ENCODE results near the gene RSPO4. TPM values are rescaled to one million over a fixed set of nuclear protein-coding genes. Genes with fewer than 3 reads are reported as not detected.

Gene RSPO4
- total RNA-seq, 8 experiments from 2014 or later = 0.05 to 0.81 (median 0.28) TPM; not detected in 1

DNA sequence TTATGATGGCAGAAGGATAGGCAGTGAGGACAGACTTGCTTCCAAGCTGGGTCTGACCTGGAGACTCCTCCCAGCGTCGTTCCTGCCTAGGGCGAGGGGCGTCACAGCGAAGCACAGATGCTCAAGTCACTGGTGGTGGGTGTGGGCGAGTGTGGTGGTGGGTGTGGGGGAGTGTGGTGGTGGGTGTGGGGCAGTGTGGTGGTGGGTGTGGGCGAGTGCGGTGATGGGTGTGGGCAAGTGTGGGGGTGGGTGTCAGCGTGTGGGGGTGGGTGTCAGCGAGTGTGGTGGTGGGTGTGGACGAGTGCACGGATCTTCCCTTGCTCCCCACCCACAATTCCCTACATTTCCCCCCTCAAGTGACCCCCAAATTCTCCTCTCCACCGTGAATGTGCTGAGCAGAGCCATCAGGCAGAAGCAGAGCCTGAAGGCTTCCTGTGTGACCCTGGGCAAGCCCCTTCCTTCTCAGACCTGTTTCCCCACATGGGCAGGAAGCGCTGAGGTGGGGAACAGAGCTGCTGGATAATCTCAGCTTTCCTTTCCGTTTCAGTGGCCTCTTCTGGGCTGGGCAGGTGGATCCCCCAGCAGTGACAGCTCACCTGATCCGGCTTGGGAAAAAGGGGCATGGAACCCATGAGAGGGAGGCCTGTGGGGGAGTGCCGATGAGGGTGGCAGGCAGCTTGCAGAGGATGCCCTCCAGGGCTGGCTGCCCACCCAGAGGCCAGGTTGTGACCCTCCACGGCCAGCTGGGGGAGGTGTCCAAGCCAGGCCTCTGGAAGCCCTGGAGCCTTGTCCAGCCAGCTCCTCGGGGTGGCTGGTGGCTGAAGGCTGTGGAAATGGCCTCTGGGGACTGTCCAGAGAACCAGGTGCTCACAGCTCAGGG is 42.9 kb downstream of the RSPO4 start:
- no peaks in the 10 kb centered on the region for H3K4me1 ChIP-seq (replicated peaks in 1 of 2)
- in situ Hi-C loops (cut with MboI; ENCODE audit: low pct_unique_long_range_greater_than_20kb in 2 of 9, low sequenced_read_pairs in 9 of 9, unreplicated experiment in 9 of 9) = loop anchor here in 8 of 9 experiments (5.0 to 25.0 kb wide), 3 partner anchors 142 to 147 kb away; no protein-coding TSS in a partner anchor
- H3K27ac ChIP-seq = no peak overlapping the region
- no peak overlapping the region for H3K4me3 ChIP-seq
- WGBS, 10 experiments = 67 to 80% (median 75%) methylated on average over 1 to 4 of the region's 19 CpGs; no CpG with 5 or more reads in 7 of the 10 experiments
- ATAC-seq (replicated peaks in 6 of 8) = peak in 1 of 8 experiments; percentile 49

DNA sequence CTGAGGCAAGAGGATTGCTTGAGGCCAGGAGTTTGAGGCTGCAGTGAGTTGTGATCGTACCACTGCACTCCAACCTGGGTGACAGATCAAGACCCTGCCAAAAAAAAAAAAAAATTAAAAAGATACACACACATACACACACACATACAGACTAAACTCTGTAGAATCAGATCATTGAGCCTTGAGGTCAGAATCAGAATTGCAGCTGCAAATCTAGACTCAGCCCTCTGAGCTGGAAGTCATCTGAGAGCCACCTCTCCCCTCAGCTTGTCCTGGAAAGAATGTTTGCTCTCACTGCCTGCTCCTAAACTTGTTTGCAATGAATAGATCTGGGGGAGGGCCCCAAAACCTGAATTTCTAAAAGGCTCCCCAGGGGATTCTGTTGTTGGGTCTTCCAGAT is 44.6 kb downstream of the RSPO4 start:
- WGBS, 10 experiments = 86 to 100% (median 100%) methylated on average over 1 of the region's 1 CpG; no CpG with 5 or more reads in 5 of the 10 experiments
- in situ Hi-C loops (cut with MboI; ENCODE audit: low pct_unique_long_range_greater_than_20kb in 2 of 9, low sequenced_read_pairs in 9 of 9, unreplicated experiment in 9 of 9) = loop anchor here in 8 of 9 experiments (5.0 to 25.0 kb wide), 3 partner anchors 140 to 145 kb away; no protein-coding TSS in a partner anchor
- ATAC-seq (replicated peaks in 6 of 8) = peak in 2 of 8 experiments; percentile 10 to 18
- no peaks in the 10 kb centered on the region for H3K4me1 ChIP-seq (replicated peaks in 1 of 2)
- no peak overlapping the region for H3K27ac ChIP-seq
- H3K4me3 ChIP-seq = no peak overlapping the region

DNA sequence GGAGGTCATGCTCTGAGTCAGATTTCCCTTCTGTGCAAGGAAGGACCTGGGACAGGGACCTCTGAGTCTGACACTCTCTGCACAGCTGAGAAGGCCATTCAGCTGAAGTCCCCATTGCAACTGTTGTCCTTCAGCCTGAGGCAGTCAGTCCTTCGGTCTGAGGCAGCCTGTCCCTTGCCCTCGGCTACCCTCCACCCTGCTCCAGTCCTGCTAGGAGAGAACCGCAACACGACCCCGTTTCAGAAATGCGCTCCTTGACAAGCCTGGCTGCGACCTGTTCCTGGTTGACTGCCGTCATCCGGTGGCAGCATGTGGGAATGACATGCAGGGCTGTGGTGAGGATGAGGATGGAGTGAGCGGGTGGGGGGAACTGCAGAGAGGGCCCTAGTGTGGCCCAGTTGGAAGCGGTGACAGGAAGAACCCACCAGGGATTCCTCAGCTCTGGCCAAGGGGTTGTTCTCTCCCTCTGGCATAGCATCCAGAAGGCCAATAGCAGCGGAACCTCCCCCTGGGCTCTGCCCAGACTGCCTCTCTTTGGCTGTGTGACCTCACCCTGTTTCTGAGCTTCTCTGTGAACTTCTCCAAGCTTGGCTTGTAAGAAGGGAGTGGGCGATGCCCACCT is 45.7 kb downstream of the RSPO4 start:
- in situ Hi-C loops (cut with MboI; ENCODE audit: low pct_unique_long_range_greater_than_20kb in 2 of 9, low sequenced_read_pairs in 9 of 9, unreplicated experiment in 9 of 9) = loop anchor here in 8 of 9 experiments (5.0 to 25.0 kb wide), 3 partner anchors 139 to 144 kb away; no protein-coding TSS in a partner anchor
- ATAC-seq (replicated peaks in 6 of 8) = peak; percentile 25 to 94 (median 86)
- H3K4me3 ChIP-seq = no peak overlapping the region
- no peak overlapping the region for H3K27ac ChIP-seq
- H3K4me1 ChIP-seq (replicated peaks in 1 of 2) = no peaks in the 10 kb centered on the region
- WGBS, 10 experiments = 0 to 100% (median 8%) methylated on average over 1 to 9 of the region's 13 CpGs; no CpG with 5 or more reads in 5 of the 10 experiments

DNA sequence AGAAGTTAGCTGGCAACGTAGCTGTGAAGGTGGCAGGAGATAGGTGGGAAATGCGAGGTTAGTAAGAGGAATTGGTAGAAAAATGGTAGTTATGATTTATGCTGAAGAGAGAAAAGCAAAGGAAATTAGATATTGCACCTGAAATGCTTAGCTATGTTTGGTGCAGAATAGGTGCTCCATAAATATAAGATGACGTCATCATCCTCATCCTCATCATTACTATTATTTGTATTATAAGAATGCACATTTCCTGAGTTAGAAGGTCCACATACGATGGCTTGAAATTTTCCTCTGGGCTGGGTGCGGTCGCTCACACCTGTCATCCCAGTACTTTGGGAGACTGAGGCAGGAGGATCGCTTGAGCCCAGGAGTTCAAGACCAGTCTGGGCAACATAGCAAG is 46.5 kb downstream of the RSPO4 start:
- H3K4me1 ChIP-seq (replicated peaks in 1 of 2) = no peaks in the 10 kb centered on the region
- ATAC-seq (replicated peaks in 6 of 8) = no peak
- no peak overlapping the region for H3K27ac ChIP-seq
- H3K4me3 ChIP-seq = no peak overlapping the region
- 7 to 100% (median 78%) methylated on average over 1 to 7 of the region's 7 CpGs; no CpG with 5 or more reads in 2 of the 10 experiments for WGBS, 10 experiments
- in situ Hi-C loops (cut with MboI; ENCODE audit: low pct_unique_long_range_greater_than_20kb in 2 of 9, low sequenced_read_pairs in 9 of 9, unreplicated experiment in 9 of 9) = loop anchor here in 8 of 9 experiments (5.0 to 25.0 kb wide), 3 partner anchors 138 to 143 kb away; no protein-coding TSS in a partner anchor

DNA sequence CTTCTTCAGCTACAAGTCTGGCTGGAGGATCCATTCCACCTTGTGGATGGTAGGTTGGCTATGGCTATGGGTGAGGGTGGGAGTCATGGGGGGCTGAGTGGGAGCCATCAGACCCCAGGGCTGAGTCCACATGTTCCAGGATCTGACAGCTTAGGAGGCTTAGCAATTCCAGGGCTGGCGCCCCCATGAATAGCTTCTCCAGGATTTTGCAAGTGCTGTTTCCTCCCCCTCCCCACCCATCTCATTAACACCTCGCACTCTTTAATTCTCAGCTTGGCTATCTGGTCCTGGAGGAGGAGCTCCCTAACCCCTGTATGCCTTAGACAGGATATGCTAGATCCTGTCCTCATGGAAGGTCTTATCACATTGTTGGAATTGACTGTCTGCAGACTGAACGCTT is 47.0 kb downstream of the RSPO4 start:
- in situ Hi-C loops (cut with MboI; ENCODE audit: low pct_unique_long_range_greater_than_20kb in 2 of 9, low sequenced_read_pairs in 9 of 9, unreplicated experiment in 9 of 9) = loop anchor here in 8 of 9 experiments (5.0 to 25.0 kb wide), 3 partner anchors 138 to 143 kb away; no protein-coding TSS in a partner anchor
- no peak overlapping the region for H3K4me3 ChIP-seq
- no peak for ATAC-seq (replicated peaks in 6 of 8)
- no peak overlapping the region for H3K27ac ChIP-seq
- no peaks in the 10 kb centered on the region for H3K4me1 ChIP-seq (replicated peaks in 1 of 2)
- 57 to 100% (median 67%) methylated on average over 1 to 2 of the region's 3 CpGs; no CpG with 5 or more reads in 7 of the 10 experiments for WGBS, 10 experiments

DNA sequence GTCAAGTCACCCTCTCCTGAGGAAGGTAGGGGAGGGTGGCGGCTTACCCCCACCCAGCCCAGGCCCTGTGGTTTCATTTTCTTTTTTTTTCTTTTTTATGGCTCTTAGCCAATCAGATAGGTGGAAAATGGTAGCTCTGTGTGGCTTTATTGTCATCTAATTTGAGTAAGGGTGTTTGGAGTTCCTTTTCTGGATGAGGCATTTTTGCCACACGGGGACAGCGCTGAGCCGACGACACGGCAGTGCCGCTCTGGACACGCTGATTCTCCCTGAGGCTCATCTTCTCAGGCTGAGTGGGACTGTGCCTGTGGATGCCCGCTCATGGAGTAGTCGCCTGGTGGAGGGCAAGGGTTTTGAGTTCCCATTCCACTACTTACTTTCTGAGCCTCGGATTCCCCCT is 48.4 kb downstream of the RSPO4 start:
- 22 to 64% (median 48%) methylated on average over 2 to 10 of the region's 11 CpGs; no CpG with 5 or more reads in 4 of the 10 experiments for WGBS, 10 experiments
- in situ Hi-C loops (cut with MboI; ENCODE audit: low pct_unique_long_range_greater_than_20kb in 2 of 9, low sequenced_read_pairs in 9 of 9, unreplicated experiment in 9 of 9) = loop anchor here in 7 of 9 experiments (5.0 to 25.0 kb wide), 3 partner anchors 136 to 141 kb away; no protein-coding TSS in a partner anchor
- H3K4me1 ChIP-seq (replicated peaks in 1 of 2) = no peaks in the 10 kb centered on the region
- no peak overlapping the region for H3K27ac ChIP-seq
- no peak overlapping the region for H3K4me3 ChIP-seq
- peak in 4 of 8 experiments; percentile 8 to 67 (median 30) for ATAC-seq (replicated peaks in 6 of 8)

DNA sequence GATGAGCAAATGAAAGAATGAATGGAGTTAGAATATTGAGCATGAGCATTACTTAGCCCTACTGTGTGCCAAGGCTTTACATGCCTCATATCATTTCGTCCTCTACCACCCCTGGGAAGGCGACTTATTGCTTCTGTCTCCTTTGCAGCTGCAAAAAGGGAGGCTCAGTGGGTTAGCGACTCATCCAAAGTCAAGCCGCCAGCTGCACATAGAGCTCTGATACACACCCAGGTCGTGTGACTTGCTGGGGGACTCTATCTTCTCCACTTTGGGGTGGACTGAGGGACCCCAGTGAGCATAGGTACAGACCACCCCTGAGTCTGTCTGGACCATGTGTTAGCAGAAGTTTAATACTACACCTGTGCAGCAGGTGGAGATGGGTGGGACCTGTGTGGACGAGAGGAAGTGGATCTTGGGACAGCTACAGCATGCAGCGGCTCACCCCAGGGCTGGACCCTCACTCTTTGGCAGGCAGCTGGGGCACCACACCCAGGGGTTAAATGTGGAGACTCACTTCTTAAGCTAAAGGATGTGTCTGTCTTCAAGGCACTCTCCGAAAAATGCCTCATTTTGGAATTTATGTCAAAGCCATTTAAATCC is 49.8 kb downstream of the RSPO4 start:
- in situ Hi-C loops (cut with MboI; ENCODE audit: low pct_unique_long_range_greater_than_20kb in 2 of 9, low sequenced_read_pairs in 9 of 9, unreplicated experiment in 9 of 9) = loop anchor here in 7 of 9 experiments (5.0 to 25.0 kb wide), 3 partner anchors 135 to 140 kb away; no protein-coding TSS in a partner anchor
- H3K4me1 ChIP-seq (replicated peaks in 1 of 2) = no peaks in the 10 kb centered on the region
- H3K27ac ChIP-seq = no peak overlapping the region
- no peak overlapping the region for H3K4me3 ChIP-seq
- WGBS, 10 experiments = 0 to 100% (median 62%) methylated on average over 1 to 5 of the region's 8 CpGs; no CpG with 5 or more reads in 2 of the 10 experiments
- peak in 1 of 8 experiments; percentile 89 for ATAC-seq (replicated peaks in 6 of 8)

DNA sequence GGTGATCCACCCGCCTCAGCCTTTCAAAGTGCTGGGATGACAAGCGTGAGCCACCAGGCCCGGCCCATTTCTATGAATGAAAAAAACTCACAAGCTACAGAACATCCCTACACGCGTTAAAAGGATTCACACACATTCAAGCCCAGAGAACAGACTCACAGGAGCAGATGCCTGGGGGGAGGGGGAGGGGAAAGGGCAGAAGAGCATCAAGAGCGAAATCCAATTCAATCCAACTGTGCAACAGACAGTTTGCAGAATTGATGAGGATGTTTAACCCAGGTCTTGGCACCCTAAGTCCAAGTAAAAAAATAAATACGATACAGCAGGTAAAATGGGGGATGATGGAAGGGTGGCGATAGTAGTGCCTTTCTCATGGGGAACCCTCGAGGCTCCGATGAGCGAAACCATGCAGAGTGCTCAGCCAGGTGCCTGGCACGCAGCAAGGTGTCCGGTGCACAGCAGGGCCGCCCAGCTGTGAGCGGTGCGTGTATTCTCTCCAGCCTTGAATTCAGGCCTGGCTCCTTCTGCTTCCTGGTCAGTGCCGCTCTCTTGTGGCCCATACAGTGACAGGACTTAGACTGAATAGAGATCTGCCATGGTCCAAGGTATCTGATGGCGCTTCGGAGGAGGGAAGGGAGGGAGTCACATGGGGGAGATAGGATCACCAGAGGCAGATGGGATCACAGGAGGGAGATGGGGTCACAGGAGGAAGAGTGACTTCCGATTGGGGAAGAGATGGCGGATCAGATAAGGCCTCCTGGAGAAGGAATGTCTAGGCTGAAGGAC is 50.5 kb downstream of the RSPO4 start:
- in situ Hi-C loops (cut with MboI; ENCODE audit: low pct_unique_long_range_greater_than_20kb in 2 of 9, low sequenced_read_pairs in 9 of 9, unreplicated experiment in 9 of 9) = loop anchor here in 7 of 9 experiments (5.0 to 25.0 kb wide), 3 partner anchors 134 to 139 kb away; no protein-coding TSS in a partner anchor
- WGBS, 10 experiments = 40 to 100% (median 86%) methylated on average over 1 to 16 of the region's 21 CpGs; no CpG with 5 or more reads in 2 of the 10 experiments
- H3K27ac ChIP-seq = no peak overlapping the region
- no peak overlapping the region for H3K4me3 ChIP-seq
- no peak for ATAC-seq (replicated peaks in 6 of 8)
- no peaks in the 10 kb centered on the region for H3K4me1 ChIP-seq (replicated peaks in 1 of 2)

DNA sequence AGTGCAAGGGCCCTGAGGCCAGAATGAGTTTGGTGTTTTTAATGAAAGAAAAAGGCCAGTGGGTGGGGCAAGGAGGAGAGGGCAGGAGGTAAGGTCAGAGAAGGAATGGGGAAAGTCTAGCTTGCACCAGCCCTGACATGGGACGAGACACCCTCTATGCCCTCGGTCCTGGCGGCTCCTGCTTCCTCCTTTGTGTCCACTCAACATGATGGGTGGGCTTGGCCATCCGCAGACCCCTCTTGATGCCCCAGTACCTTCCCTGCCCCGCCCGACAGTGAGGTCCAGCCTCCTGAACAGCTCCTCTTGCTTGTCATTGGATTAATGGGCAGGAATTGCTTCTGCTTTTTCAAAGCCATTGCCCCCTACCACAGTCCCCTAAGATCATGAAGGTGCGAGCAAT is 52.4 kb downstream of the RSPO4 start:
- WGBS, 10 experiments = 30 to 100% (median 76%) methylated on average over 1 to 5 of the region's 7 CpGs; no CpG with 5 or more reads in 4 of the 10 experiments
- Histone ChIP-seq H3K4me1 (replicated peaks in 1 of 2) (no peaks in the 10 kb centered on the region), H3K27ac (no peak overlapping the region), H3K4me3 (no peak overlapping the region)
- in situ Hi-C loops (cut with MboI; ENCODE audit: low pct_unique_long_range_greater_than_20kb in 2 of 9, low sequenced_read_pairs in 9 of 9, unreplicated experiment in 9 of 9) = loop anchor here in 7 of 9 experiments (5.0 to 25.0 kb wide), 3 partner anchors 132 to 137 kb away; no protein-coding TSS in a partner anchor
- no peak for ATAC-seq (replicated peaks in 6 of 8)

DNA sequence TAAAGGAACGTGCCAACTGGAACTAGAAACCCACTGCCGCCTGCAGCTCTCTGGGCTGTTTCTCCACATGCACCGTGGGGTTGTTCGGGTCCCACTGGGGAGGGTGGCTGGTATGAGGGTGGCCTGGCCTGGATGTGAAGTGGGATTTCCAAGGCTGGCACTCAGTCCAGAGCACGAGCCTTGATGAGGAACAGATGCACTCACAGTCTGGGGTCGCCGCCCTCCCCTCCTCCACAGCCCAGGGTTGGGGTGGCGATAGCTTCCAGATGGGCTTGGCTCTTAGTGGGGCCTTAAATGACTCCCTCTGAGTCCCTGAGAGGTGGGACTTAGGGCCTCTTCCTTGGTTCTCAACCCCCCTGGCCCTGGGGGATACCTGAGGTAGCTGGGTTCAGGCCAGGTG is 55.3 kb downstream of the RSPO4 start:
- H3K27ac ChIP-seq = no peak overlapping the region
- no peak overlapping the region for H3K4me3 ChIP-seq
- no peaks in the 10 kb centered on the region for H3K4me1 ChIP-seq (replicated peaks in 1 of 2)
- in situ Hi-C loops (cut with MboI; ENCODE audit: low pct_unique_long_range_greater_than_20kb in 2 of 9, low sequenced_read_pairs in 9 of 9, unreplicated experiment in 9 of 9) = no loop called here
- WGBS, 10 experiments = 0 to 80% (median 50%) methylated on average over 2 to 8 of the region's 8 CpGs; no CpG with 5 or more reads in 4 of the 10 experiments
- ATAC-seq (replicated peaks in 6 of 8) = no peak

DNA sequence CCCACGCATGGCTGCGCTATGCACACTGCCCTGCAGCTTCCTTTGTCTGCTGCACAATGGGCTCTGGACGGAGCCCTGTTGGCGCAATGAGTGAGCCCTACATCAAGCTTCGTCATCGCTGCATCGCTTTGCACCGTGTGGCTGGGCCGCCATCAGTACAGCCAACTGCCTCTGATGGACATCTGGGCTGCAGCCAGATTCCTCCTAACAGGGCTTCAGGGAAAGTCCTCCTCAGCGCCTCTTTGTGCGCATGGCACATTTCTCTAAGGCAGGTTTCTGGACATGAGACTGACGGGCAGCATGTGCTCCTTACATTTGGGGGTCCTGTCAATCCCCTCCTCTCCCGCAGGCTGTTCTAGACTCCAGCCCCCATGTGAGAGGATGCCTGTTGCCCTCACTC is 56.3 kb downstream of the RSPO4 start:
- 68 to 100% (median 83%) methylated on average over 1 to 8 of the region's 13 CpGs; no CpG with 5 or more reads in 3 of the 10 experiments for WGBS, 10 experiments
- H3K4me1 ChIP-seq (replicated peaks in 1 of 2) = no peaks in the 10 kb centered on the region

More for the DNA sequence above, 56.3 kb downstream of the RSPO4 start:
- no peak overlapping the region for H3K4me3 ChIP-seq
- no peak overlapping the region for H3K27ac ChIP-seq
- ATAC-seq (replicated peaks in 6 of 8) = no peak
- in situ Hi-C loops (cut with MboI; ENCODE audit: low pct_unique_long_range_greater_than_20kb in 2 of 9, low sequenced_read_pairs in 9 of 9, unreplicated experiment in 9 of 9) = no loop called here

Data from motor neuron (in vitro differentiated cells).